Loucy (cell line): ENCODE results near the gene GBF1.
A peak's percentile ranks its signal among the peaks of the same experiment; 100 is the strongest.

Source experiments
- H2AFZ ChIP-seq: fragments of 200-600 bp; sonication (generic); 2 replicates; pipeline ENCODE4 v1.6.0; 2016; ENCODE audit warnings: antibody characterized with exemption, mild to moderate bottlenecking, low read length, moderate library complexity
- H3F3A ChIP-seq: fragments of 200-600 bp; 2 replicates; pipeline ENCODE4 v1.6.0; 2016; ENCODE audit warnings: antibody characterized with exemption, low read depth, mild to moderate bottlenecking
- H3K27me3 ChIP-seq: fragments of 200-600 bp; sonication (generic); 2 replicates; pipeline ENCODE4 v1.6.1; 2014; ENCODE audit warnings: low read length, mild to moderate bottlenecking; ENCODE audit not compliant: insufficient read depth, poor library complexity, severe bottlenecking
- H3K36me3 ChIP-seq: fragments of 200-600 bp; sonication (generic); 2 replicates; pipeline ENCODE4 v1.6.1; 2016; ENCODE audit warnings: low read length; ENCODE audit not compliant: insufficient read depth
- H3K4me1 ChIP-seq: fragments of 200-600 bp; sonication (generic); 2 replicates; pipeline ENCODE4 v1.5.1; 2014; ENCODE audit warnings: low read length, mild to moderate bottlenecking; ENCODE audit not compliant: insufficient read depth, poor library complexity, severe bottlenecking
- H3K4me2 ChIP-seq: fragments of 200-600 bp; sonication (generic); 2 replicates; pipeline ENCODE4 v1.6.0; 2014; ENCODE audit warnings: antibody characterized with exemption, low read length, low read depth, mild to moderate bottlenecking; ENCODE audit not compliant: poor library complexity, severe bottlenecking
- H3K4me3 ChIP-seq: fragments of 200-600 bp; sonication (generic); 2 replicates; pipeline ENCODE4 v1.5.1; 2014; ENCODE audit warnings: low read length, mild to moderate bottlenecking, mixed read lengths; ENCODE audit not compliant: poor library complexity, severe bottlenecking
- H3K79me2 ChIP-seq: fragments of 200-600 bp; sonication (generic); 2 replicates; pipeline ENCODE4 v1.6.1; 2014; ENCODE audit warnings: low read length; ENCODE audit not compliant: insufficient read depth
- H3K9ac ChIP-seq: fragments of 200-600 bp; sonication (generic); 2 replicates; pipeline ENCODE4 v1.6.0; 2014; ENCODE audit warnings: mild to moderate bottlenecking, low read depth, low read length, moderate library complexity; ENCODE audit not compliant: poor library complexity, severe bottlenecking
- H3K9me2 ChIP-seq: fragments of 200-600 bp; sonication (generic); replicated peaks from 2 replicates; pipeline ENCODE4 v1.6.1; 2016; ENCODE audit warnings: low read depth, low read length, mixed read lengths
- H3K9me3 ChIP-seq: fragments of 200-600 bp; sonication (generic); 2 replicates; pipeline ENCODE4 v1.6.1; 2014; ENCODE audit warnings: mild to moderate bottlenecking, antibody characterized with exemption, low read length, low read depth; ENCODE audit not compliant: insufficient read depth
- H4K20me1 ChIP-seq: fragments of 200-600 bp; sonication (generic); 2 replicates; pipeline ENCODE4 v1.6.0; 2014; ENCODE audit warnings: antibody characterized with exemption, low read length, mild to moderate bottlenecking; ENCODE audit not compliant: insufficient read depth, poor library complexity, severe bottlenecking
- EZH2phosphoT487 ChIP-seq: fragments of 200-600 bp; IDR thresholded peaks from 2 replicates; pipeline ENCODE4 v1.6.1; 2018; ENCODE audit warnings: antibody characterized with exemption, mild to moderate bottlenecking, moderate library complexity, borderline replicate concordance
- TF ChIP-seq, protein P1 (sequence below): fragments of 200-600 bp; sonication (generic); conservative IDR thresholded peaks from 2 replicates; pipeline ENCODE4 v1.5.1; 2014; ENCODE audit warnings: mild to moderate bottlenecking, antibody characterized with exemption, low read length

Gene GBF1

GRCh38 chr10:102226542-102226870, 18.8 kb upstream of the GBF1 start:
- H3K9ac ChIP-seq, result no peak overlapping the region
- TF ChIP-seq EZH2phosphoT487, result no peak
- TF ChIP-seq, protein P1, sequence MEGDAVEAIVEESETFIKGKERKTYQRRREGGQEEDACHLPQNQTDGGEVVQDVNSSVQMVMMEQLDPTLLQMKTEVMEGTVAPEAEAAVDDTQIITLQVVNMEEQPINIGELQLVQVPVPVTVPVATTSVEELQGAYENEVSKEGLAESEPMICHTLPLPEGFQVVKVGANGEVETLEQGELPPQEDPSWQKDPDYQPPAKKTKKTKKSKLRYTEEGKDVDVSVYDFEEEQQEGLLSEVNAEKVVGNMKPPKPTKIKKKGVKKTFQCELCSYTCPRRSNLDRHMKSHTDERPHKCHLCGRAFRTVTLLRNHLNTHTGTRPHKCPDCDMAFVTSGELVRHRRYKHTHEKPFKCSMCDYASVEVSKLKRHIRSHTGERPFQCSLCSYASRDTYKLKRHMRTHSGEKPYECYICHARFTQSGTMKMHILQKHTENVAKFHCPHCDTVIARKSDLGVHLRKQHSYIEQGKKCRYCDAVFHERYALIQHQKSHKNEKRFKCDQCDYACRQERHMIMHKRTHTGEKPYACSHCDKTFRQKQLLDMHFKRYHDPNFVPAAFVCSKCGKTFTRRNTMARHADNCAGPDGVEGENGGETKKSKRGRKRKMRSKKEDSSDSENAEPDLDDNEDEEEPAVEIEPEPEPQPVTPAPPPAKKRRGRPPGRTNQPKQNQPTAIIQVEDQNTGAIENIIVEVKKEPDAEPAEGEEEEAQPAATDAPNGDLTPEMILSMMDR, result no peak
- peak overlapping the region; percentile 82 for H3K4me2 ChIP-seq
- no peaks in the 10 kb centered on the region for H3K79me2 ChIP-seq
- H2AFZ ChIP-seq, result peak overlapping the region; percentile 61
- H3F3A ChIP-seq, result no peaks in the 10 kb centered on the region
- H3K9me3 ChIP-seq, result no peaks in the 10 kb centered on the region
- no peaks in the 10 kb centered on the region for H3K36me3 ChIP-seq
- peak overlapping the region; percentile 68 for H3K4me3 ChIP-seq
- H4K20me1 ChIP-seq, result no peaks in the 10 kb centered on the region
- H3K4me1 ChIP-seq, result peaks cover 14% of the 10 kb centered on the region
- no peaks in the 10 kb centered on the region for H3K9me2 ChIP-seq
- H3K27me3 ChIP-seq, result no peaks in the 10 kb centered on the region

DNA sequence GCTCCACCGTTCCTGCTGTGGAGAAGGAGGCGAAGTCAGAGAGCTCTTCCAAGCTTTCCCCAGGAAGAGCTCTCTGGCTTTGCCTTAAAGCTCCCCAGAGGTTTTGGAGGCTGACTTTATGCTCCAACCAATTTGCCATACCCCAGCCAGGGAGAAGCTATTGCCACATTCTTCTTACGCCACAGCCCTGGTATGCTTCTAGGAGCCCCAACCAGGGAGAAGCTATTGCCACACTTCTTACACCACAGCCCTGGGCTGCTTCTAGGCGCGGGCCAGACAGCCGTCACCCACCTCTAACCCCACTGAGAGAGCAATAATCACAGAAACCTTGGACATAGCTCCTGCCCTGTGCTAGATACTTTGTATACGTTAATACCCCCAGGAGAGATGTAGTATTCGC, 18.3 kb upstream of the GBF1 start:
- H3K4me2 ChIP-seq, result no peak overlapping the region
- H3K9ac ChIP-seq, result no peak overlapping the region
- no peak overlapping the region for H3K4me3 ChIP-seq
- H3K79me2 ChIP-seq, result no peaks in the 10 kb centered on the region
- no peaks in the 10 kb centered on the region for H3K27me3 ChIP-seq
- no peaks in the 10 kb centered on the region for H3F3A ChIP-seq
- TF ChIP-seq, protein P1, result no peak
- TF ChIP-seq EZH2phosphoT487, result no peak
- H3K9me2 ChIP-seq, result no peaks in the 10 kb centered on the region
- H2AFZ ChIP-seq, result no peak overlapping the region
- peaks cover 14% of the 10 kb centered on the region for H3K4me1 ChIP-seq
- no peaks in the 10 kb centered on the region for H4K20me1 ChIP-seq
- H3K36me3 ChIP-seq, result no peaks in the 10 kb centered on the region
- H3K9me3 ChIP-seq, result no peaks in the 10 kb centered on the region

GRCh38 chr10:102229810-102230263, 15.5 kb upstream of the GBF1 start:
- Histone ChIP-seq H3K9me3 (no peaks in the 10 kb centered on the region), H3K4me2 (peak overlapping the region; percentile 22), H4K20me1 (no peaks in the 10 kb centered on the region), H3F3A (no peaks in the 10 kb centered on the region), H3K36me3 (no peaks in the 10 kb centered on the region), H3K4me3 (no peak overlapping the region), H3K9ac (no peak overlapping the region), H2AFZ (no peak overlapping the region), H3K79me2 (no peaks in the 10 kb centered on the region), H3K4me1 (peaks cover 14% of the 10 kb centered on the region), H3K9me2 (no peaks in the 10 kb centered on the region), H3K27me3 (no peaks in the 10 kb centered on the region)
- no peak for TF ChIP-seq EZH2phosphoT487
- TF ChIP-seq, protein P1, result peak; percentile 86
